ENCODE measurements around the gene TNFAIP3.

DNA sequence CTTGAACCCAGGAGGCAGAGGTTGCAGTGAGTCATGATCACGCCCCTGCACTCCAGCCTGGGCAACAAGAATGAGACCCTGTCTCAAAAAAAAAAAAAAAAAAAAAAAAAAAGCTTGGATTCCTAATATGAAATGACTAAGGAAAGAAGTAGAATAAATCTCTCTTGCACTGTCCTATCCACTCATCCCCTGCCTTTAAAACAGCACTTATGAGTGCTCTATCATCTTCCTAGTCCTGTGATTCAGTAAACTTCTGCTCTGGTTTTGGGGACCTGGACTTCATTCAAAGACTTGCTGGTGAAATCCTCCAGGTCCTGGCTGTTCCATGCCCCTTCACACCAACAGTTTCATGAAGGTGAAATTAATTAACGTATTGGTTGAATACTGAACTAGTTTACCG lies 29.6 kb downstream of the TNFAIP3 start:
- TF ChIP-seq, protein P1, sequence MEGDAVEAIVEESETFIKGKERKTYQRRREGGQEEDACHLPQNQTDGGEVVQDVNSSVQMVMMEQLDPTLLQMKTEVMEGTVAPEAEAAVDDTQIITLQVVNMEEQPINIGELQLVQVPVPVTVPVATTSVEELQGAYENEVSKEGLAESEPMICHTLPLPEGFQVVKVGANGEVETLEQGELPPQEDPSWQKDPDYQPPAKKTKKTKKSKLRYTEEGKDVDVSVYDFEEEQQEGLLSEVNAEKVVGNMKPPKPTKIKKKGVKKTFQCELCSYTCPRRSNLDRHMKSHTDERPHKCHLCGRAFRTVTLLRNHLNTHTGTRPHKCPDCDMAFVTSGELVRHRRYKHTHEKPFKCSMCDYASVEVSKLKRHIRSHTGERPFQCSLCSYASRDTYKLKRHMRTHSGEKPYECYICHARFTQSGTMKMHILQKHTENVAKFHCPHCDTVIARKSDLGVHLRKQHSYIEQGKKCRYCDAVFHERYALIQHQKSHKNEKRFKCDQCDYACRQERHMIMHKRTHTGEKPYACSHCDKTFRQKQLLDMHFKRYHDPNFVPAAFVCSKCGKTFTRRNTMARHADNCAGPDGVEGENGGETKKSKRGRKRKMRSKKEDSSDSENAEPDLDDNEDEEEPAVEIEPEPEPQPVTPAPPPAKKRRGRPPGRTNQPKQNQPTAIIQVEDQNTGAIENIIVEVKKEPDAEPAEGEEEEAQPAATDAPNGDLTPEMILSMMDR (IDR thresholded peaks at IDR 0.05) = no peak
- no peak for TF ChIP-seq EZH2 (IDR thresholded peaks at IDR 0.05; ENCODE audit: borderline replicate concordance, insufficient read depth, low read depth, low read length, poor library complexity, severe bottlenecking)
